Fibroblast of mammary gland (primary cell): ENCODE measurements around the gene RFPL3.
"Not testable (repeated sequence)": the region's sequence is repeated elsewhere in the genome, so short reads cannot be mapped to it uniquely, and the experiment has no call there.

ENCODE experiments used
- DNase-seq: peaks from one replicate; pipeline ENCODE4 v3.0.0-alpha.2; 2010; ENCODE audit warnings: low read depth
- H3K4me3 ChIP-seq: 2 replicates; pipeline ENCODE4 v1.5.1; 2011; ENCODE audit warnings: low read depth, mild to moderate bottlenecking, low read length, moderate library complexity; ENCODE audit not compliant: control insufficient read depth
- TF ChIP-seq, protein P1 (sequence below): conservative IDR thresholded peaks from 2 replicates; pipeline ENCODE4 v1.5.1; 2011; ENCODE audit warnings: low read depth, low read length, inconsistent platforms; ENCODE audit not compliant: control insufficient read depth, insufficient read depth

Gene RFPL3

DNA sequence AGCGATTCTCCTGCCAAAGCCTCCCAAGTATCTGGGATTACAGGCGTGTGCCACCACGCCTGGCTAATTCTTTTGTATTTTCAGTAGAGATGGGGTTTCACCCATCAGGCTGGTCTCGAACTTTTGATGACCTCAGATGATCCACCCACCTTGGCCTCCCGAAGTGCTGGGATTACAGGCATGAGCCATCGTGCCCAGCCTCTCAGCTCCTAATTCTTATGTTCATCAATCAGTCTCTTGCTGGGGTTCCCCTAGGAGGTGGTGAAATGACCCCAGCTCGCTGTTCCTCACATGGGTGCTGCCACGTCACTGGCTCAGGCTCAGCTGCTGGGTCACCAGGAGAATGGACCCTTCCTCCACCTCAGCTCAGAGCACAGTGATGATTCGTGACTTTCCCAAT is at the start of gene RFPL3:
Gene RFPL3 (plus strand): TSS at position 301 of the 400 bp plus-strand sequence. CDS start 205 bp downstream, outside the sequence.
- peak; percentile 7 for DNase-seq

DNA sequence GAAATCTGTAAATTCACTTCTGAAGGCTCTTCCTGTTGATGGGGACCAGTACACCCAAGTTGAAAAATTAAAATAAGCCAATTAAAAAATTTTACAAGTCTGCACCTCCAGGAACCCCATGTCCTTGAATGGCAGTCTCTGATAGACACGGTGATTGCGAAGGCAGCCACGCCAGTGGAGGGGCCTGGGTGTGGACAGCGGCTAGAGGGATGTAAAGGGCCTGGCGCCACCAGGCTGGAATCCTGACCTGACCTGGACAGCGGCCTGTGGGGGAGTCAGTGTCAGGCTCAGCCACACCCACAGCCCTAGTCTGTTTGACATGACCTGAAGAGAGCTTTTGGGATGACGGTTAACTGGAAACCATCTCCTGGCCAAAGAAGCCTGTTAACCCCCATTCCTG is 49.5 kb upstream of the RFPL3 start:
- no peak overlapping the region for H3K4me3 ChIP-seq
- TF ChIP-seq, protein P1, sequence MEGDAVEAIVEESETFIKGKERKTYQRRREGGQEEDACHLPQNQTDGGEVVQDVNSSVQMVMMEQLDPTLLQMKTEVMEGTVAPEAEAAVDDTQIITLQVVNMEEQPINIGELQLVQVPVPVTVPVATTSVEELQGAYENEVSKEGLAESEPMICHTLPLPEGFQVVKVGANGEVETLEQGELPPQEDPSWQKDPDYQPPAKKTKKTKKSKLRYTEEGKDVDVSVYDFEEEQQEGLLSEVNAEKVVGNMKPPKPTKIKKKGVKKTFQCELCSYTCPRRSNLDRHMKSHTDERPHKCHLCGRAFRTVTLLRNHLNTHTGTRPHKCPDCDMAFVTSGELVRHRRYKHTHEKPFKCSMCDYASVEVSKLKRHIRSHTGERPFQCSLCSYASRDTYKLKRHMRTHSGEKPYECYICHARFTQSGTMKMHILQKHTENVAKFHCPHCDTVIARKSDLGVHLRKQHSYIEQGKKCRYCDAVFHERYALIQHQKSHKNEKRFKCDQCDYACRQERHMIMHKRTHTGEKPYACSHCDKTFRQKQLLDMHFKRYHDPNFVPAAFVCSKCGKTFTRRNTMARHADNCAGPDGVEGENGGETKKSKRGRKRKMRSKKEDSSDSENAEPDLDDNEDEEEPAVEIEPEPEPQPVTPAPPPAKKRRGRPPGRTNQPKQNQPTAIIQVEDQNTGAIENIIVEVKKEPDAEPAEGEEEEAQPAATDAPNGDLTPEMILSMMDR: no peak
- DNase-seq: no peak

More for the DNA sequence above, at the start of gene RFPL3:
- not testable (repeated sequence) for H3K4me3 ChIP-seq

DNA sequence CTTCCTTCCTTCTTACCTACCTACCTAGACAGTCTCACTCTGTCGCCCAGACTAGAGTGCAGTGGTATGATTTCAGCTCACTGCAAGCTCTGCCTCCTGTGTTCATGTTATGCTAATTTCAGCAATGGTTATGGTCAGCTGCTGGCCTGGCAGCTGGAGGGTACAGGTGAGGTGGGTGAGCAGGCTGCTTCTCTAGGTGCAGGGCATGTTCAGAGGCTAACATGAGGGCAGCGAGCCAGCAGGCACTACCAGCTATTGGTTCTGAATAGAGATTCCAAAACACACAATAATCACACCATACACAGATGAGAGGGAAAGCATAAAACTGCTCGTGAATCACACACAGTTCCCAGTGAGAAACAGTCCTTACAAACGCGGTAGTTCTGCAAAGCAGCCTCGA is 48.7 kb upstream of the RFPL3 start:
- no peak overlapping the region for H3K4me3 ChIP-seq
- no peak for DNase-seq
- TF ChIP-seq, protein P1: no peak

DNA sequence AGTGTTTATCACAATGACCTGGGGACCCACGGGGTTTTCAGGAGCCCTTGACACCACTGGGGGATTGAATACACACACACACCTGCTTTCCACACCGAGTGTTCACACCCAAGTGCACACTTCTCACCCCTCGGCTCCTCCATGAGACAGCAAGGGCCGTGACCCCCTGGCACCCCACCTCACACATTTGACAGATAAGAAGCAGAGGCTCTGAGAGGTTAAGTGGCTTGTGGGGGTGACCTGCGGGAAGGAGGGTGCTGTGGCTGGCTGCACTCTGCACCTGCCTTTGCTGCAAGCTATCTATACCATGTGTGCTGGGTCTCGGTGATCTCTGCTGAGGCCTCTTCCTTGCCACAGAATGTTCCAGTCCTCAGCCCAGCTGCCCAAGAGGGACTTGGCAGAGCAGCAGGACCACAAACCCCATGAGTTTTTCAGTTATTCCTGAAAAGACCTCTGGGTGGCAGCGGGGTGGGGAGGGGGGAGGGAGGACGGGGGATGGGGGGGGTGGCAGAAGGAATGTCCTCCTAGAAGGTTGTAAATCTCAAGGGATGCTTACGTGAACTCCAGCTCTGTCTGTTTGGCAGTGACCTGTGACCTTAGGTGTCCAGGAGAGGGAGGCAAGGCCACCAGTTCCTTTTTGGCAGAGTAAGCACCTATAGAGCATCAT is 47.9 kb upstream of the RFPL3 start:
- TF ChIP-seq, protein P1: no peak

DNA sequence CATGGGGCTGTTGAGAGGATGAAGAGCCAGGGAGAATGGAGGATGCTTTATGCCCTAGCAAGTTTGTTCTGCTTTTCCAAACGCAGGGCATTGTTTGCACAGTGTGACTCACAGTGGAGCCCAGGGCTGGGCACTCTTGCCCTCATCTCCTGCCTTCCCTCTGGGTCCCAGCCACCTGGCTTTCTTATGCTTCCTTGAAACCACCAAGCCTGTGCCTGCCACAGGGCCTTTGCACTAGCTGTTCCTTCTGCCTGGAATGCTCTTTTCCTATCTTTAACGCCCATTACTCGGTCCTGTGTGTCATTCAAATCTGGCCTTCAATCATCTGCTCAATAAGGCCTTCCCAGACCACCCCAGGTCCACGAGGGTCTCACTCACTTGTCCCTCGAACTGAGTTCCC is 46.9 kb upstream of the RFPL3 start:
- H3K4me3 ChIP-seq: no peak overlapping the region
- DNase-seq: no peak
- TF ChIP-seq, protein P1: no peak

More for the DNA sequence above, 47.9 kb upstream of the RFPL3 start:
- H3K4me3 ChIP-seq: no peak overlapping the region
- no peak for DNase-seq

DNA sequence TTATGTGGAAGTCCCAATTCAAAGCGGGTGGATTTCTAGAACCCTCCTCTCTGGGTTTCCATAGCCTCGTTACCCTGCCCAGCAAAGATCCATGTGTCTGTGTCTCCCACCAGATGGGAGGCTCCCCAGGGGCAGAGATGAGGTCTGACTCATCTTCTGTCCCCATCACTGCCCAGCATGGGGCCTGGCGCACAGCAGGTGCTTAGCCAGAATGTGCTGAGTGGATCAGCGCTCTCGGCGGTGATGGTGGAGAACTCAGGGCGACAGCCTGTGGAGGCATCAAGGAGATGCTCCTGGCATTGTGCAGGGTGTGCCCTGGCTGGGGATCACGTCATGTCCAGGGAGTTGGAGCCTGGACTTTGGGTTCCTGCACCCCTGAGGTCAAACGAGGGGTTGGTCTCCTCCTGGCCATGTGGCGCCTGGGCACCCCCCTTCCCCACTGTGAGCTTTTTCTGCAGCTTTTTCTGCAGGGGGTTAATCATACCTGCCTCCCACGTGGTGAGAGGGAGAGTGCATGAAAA is 46.1 kb upstream of the RFPL3 start:
- no peak overlapping the region for H3K4me3 ChIP-seq
- DNase-seq: no peak
- TF ChIP-seq, protein P1: no peak

DNA sequence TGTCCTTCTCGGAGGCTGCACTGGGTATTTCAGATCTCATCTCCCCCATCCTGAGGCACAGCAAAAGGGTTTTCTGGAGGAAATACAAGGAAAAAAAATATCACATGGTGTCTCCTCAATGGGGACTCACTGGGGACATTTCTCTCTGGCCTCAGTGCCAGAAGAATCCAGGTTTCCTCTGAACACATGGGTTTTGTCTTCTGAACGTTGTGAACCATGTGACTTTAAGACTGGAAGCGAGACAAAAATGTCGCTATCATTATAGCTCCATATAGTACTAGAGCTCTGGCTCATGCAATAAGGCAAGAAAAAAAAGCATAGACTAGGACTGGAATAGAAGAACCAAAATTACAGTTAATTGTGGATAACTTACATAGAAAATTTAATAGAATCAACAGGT is 44.9 kb upstream of the RFPL3 start:
- TF ChIP-seq, protein P1: no peak
- no peak for DNase-seq
- H3K4me3 ChIP-seq: no peak overlapping the region
